ENCODE data around the gene ATP23.
A peak's percentile ranks its signal among the peaks of the same experiment; 100 is the strongest.

ATP23 gene

GRCh38 chr12:57941165-57941894, at the start of gene ATP23:
Gene ATP23 (plus strand): TSS chr12:57941567. CDS start chr12:57941702, 135 bp downstream.
- peak; percentile 87 for DNase-seq (ENCODE audit: low spot score)

- no peak for DNase-seq (ENCODE audit: low spot score)
These were observed 49.0 kb upstream of the ATP23 start for GRCh38 chr12:57892232-57892972.

- peak; percentile 80 for DNase-seq (ENCODE audit: low spot score)
These were observed 47.7 kb upstream of the ATP23 start for GRCh38 chr12:57893431-57894353.

GRCh38 chr12:57894399-57895292, 46.7 kb upstream of the ATP23 start:
- no peak for DNase-seq (ENCODE audit: low spot score)

GRCh38 chr12:57895389-57896114, 45.8 kb upstream of the ATP23 start:
- DNase-seq (ENCODE audit: low spot score): no peak

- DNase-seq (ENCODE audit: low spot score): no peak
These were observed 45.3 kb upstream of the ATP23 start for GRCh38 chr12:57896115-57896433.

- DNase-seq (ENCODE audit: low spot score): peak; percentile 63
These were observed 44.7 kb upstream of the ATP23 start for GRCh38 chr12:57896434-57897201.

- no peak for DNase-seq (ENCODE audit: low spot score)
These were observed 43.9 kb upstream of the ATP23 start for GRCh38 chr12:57897286-57897974.

GRCh38 chr12:57898308-57898970, 42.9 kb upstream of the ATP23 start:
- no peak for DNase-seq (ENCODE audit: low spot score)

GRCh38 chr12:57899010-57899662, 42.2 kb upstream of the ATP23 start:
- DNase-seq (ENCODE audit: low spot score): peak; percentile 53

- no peak for DNase-seq (ENCODE audit: low spot score)
These were observed 38.8 kb upstream of the ATP23 start for GRCh38 chr12:57902478-57902969.

- no peak for DNase-seq (ENCODE audit: low spot score)
These were observed 36.9 kb upstream of the ATP23 start for GRCh38 chr12:57904426-57904825.

- DNase-seq (ENCODE audit: low spot score): peak; percentile 66
These were observed 36.2 kb upstream of the ATP23 start for GRCh38 chr12:57904848-57905811.

GRCh38 chr12:57905812-57906475, 35.4 kb upstream of the ATP23 start:
- no peak for DNase-seq (ENCODE audit: low spot score)

GRCh38 chr12:57906821-57907220, 34.5 kb upstream of the ATP23 start:
- no peak for DNase-seq (ENCODE audit: low spot score)

GRCh38 chr12:57907281-57907680, 34.1 kb upstream of the ATP23 start:
- no peak for DNase-seq (ENCODE audit: low spot score)
